KBM-7 (cell line): Measurements from ENCODE around the gene ANXA2.

Experiments used
- DNase-seq: peaks from one replicate; pipeline ENCODE4 v3.0.0-alpha.2; 2015
- in situ Hi-C: fragments of 300-500 bp; cut with MboI; formaldehyde crosslinking; loops from 2 replicates; pipeline ENCODE4 v1.14.3; 2020; ENCODE audit warnings: low sequenced_read_pairs, low pct_unique_long_range_greater_than_20kb, mixed read lengths

ANXA2 gene

DNA sequence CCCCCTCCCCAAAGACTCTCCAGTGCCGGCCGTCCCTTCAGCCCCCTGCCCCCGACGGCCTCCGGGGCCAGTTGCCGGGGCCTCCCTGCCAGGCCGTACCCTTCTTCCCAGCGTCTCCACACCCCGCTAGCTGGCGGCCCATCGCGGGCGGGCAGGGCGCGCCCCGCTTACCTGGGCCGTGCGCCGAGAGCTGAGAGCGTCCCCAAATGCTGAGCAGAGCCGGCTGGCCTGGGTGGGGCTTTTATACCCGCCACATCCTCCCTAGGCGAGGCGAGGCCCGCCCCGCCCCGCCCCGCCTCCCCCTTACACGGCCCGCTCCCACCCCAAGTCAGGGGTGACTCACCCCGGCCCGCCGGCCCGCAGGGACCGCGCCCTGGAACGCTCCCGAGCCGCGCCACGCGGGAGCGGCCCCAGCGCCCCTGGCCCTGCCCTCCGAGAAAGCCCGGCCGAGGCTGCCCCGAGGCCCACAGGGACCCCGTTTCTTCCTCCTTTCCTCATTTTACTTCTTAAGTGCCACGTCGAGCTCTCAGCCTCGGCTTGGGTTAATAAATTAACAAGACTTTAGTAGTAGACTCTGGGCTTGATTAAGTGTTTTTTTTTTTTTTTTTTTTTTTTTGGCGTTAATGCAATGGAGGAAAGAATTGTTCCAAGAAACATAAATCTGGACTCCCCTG, at the start of gene ANXA2:
Gene ANXA2 (minus strand): TSS at position 215 of the 674 bp plus-strand sequence. CDS start 11,911 bp downstream, outside the sequence.
- in situ Hi-C loops = no loop called here
- DNase-seq = peak; percentile 71

DNA sequence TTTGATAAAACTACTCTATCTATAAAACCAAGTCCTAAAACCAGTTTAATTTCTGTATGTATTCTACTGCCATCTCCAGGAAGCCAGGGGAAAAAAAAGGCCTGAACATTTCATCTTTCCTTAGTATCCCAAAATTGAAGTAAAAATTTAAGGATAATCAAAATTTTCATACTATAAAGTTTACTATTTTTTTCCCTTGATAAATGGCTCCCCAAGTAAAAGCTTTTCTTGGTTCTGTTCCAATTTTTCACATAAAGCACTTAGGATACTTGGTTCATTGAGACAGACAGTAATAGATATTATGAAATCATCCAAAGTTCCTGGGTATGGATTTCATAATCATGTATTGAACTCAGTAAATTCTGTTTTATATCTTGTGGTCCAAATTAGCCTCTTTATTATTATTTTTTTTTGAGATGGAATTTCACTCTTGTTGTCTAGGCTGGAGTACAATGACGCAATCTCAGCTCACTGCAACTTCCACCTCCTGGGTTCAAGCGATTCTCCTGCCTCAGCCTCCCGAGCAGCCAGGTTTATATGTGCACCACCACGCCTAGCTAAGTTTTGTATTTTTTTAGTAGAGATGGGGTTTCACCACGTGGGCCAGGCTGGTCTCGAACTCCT, 46.6 kb upstream of the ANXA2 start:
- in situ Hi-C loops = no loop called here

DNA sequence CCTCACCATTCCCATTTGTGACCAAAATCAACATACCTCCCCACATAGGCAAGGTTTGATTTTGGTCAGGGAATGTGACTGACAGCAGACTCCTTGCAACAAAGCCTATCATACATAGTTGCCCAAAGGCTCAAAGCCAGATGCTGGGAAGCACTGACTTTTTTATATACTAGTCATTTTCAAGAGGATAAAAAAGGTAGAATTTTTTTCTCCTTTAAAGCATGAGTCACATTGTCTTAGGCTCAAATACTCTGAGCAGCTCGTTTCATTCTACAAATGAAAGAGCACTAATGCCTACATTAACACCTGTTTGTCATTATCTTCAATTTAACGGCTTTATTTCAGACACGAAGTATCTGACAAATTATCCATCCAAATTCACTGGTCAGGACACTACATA, 45.0 kb upstream of the ANXA2 start:
- in situ Hi-C loops = no loop called here

More for the DNA sequence above, 46.6 kb upstream of the ANXA2 start:
- no peak for DNase-seq

DNA sequence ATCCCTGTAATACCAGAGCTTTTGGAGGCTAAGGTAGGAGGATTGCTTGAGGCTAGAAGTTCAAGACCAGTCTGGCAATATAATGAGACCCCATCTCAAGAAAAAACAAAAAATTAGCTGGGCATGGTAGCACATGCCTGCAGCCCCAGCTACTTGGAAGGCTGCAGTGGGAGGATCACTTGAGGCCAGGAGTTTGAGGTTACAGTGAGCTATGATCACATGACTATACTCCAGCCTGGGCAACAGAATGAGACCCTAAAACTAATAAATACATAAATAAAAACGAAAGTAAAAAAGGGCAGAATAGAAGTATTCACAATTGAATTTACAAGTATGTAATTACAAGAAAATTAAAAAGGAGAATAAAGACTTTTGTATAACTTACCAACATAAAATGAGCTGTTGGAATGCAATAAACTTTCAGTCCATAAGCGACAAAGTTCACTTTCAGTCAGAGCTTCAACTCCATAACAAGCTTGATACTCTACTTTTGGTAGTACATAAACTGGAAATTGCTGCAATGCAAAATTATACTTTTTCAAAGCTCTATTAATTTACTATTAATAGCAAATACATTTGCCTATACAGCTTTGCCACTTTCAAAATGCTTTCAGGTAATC, 44.4 kb upstream of the ANXA2 start:
- DNase-seq = no peak
- in situ Hi-C loops = no loop called here

More for the DNA sequence above, 45.0 kb upstream of the ANXA2 start:
- DNase-seq = no peak

DNA sequence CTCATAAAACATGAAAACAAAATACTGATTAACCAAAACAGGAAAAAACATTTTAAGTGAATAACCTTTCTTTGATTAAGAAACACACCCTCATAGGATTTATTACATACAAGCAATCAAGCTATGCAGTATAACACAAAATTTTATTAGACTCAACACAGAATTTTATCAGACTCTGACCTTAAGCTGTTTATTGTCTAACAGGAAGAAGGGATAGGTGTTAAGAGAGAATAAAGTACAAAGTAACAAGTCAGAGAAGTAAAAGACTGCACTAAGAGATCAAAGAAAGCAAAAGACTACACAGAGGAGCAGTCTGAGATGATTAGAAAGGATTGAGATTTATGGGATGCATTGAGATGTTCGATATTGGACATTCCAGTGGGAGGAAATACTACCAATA, 43.5 kb upstream of the ANXA2 start:
- no peak for DNase-seq
- in situ Hi-C loops = no loop called here

DNA sequence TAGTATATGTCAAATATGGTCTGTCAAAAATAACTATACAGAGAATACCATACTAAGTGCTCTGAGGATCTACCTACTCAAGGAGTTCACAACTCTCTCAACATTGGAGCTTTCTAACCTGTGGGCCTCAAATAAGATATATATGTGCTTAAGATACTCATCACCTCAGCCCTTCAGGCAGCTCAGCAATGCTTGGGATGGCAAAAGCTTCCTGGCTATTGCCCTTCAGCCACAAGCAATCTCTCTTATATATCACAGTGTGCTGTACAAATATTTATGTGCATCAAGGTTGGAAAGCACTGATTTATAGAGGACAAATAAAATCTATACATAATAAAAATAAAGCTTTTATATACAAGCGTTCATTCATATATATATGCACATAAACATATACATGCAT, 40.9 kb upstream of the ANXA2 start:
- no peak for DNase-seq
- in situ Hi-C loops = no loop called here

DNA sequence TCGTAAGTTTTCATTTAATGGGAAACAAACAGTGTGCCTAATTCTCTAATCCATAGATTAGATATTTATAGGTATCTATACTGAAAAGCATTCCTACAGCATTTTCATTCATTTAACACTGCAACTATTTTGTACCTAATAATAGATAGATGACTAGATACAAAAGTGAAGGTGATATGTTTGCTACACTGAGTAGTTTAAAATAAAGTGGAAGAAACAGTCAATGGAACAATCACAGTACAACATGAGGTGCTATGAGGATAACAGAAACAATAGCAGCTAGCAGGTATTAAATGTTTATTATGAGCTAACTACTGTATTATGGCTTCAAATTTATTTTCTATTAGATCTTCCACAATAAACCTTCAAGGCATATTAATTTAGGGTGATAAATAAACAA, 31.1 kb upstream of the ANXA2 start:
- DNase-seq = no peak
- in situ Hi-C loops = no loop called here

DNA sequence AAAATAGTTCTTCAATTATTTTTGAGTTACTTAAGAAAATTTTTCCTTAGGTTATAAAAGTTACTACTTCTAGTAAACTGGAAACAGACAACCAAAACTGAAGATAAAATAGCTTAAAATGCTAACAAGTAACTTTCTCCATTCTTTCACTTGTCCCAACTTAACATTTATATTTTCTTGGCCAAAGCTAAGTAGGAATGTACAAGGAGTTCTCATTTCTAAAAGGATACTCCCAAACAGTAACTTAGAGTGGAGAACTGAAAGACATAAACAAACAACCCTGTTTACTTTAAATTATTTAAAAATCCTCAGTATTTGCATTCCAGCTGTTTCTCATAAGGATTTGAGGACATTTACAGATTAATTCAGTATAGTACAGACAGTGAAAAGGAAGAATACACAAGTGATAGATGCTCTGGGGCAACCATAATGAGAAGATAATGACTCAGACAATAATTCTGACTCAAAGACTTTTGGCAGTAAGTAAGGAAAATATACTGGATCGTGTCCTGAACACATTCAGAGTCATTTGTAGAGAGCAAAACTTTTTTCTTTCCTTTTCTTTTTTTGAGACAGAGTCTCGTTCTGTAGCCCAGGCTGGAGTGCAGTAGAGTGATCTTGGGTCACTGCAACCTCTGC, 29.2 kb upstream of the ANXA2 start:
- DNase-seq = no peak
- in situ Hi-C loops = no loop called here

DNA sequence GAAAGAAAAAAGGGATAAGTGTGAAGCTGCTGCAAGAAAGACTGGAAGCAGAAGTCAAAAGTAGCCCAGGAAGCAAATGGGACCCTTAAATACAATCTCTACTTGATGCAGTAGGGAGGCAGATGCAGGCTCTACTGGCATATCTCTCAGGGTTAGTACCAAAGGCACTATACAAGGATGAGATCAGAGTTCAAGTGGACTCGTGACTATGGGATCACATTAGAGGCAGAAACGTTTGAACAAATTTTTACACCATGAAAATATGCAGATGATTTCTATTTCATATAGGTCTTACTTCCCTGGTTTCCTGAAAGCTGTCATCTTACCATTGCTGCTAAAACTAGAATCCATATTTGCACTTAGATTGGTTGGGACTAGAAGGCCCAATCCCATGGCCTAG, 27.7 kb upstream of the ANXA2 start:
- DNase-seq = no peak
- in situ Hi-C loops = no loop called here

DNA sequence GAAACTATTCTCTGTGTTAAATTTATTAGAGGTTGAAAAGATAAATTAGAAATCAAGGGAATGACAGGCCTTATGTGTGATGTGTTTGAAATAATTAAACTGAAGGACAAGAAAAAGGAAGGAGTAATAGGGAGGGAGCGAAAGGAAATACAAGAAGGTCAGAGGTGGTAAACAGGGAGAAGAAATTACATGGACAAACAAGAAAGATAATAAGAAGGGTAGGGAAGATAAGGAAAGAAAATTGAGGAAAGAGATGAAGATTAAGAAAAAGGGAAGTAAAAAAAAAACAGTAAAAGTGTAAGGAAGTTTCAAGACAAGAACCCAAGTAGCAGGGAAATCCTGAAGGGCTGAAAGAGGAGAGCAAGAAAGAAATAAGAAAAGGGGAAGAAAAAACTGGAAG, 26.2 kb upstream of the ANXA2 start:
- peak; percentile 28 for DNase-seq
- in situ Hi-C loops = no loop called here

DNA sequence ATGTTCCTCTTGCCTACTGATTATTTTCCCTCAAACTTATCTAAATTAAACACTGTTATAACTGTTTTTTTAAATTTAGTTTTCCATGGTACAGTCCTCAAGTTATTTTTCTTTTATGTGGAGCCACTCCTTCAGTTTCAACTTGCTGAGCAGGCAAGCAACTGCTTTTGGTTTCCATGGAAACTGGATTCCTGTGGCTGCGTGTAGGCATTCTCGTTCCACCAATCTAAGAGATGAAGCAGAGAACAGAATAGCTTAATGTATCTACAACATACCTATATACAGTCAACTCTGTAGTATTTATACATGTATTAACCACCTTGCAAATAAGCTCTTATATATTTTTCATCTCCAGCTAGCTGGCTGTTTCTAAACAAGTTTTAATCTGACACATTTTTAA, 25.8 kb upstream of the ANXA2 start:
- in situ Hi-C loops = no loop called here
- DNase-seq = peak; percentile 35

DNA sequence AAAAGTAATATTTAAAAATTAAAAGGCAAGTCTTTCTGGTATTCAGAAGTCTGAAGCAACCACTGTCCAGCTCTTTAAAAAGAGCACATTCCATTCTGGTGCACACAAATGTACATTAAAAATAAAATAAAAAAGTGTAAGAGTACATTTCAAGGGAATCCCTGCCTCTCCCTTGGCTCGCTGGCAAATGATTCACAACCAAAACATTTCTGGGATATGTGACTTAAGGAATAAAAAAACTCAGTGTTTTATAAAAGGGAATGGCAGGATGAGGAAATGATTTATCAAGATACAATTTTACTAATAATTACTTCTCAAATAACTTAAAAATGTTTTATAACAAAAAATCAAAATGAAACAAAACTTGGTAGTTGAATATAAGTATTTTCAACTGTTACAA, 23.8 kb upstream of the ANXA2 start:
- in situ Hi-C loops = no loop called here
- no peak for DNase-seq

DNA sequence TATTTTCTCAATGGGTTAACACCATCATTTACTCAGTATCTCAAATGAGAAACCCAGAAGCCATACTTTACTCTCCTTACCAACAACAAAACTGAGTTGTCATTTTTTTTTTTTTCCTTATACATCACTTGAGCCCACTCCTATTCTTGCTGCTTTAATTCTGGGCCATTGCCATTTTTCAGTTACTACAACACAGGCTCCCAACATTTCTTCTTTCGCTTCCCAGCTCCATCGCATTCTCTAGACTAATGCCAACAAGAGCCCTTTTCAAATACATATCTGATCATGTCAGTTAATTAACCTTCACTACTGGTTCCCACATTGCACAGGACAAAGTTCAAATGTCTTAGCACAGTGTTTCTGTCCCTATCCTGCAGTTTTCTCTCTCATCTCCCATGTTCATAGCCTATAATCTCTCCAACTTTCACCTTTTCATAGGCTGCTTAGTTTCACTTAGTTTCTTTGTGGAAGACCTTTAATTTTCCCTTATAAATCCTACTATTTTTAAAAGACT, 22.5 kb upstream of the ANXA2 start:
- in situ Hi-C loops = no loop called here
- DNase-seq = no peak

DNA sequence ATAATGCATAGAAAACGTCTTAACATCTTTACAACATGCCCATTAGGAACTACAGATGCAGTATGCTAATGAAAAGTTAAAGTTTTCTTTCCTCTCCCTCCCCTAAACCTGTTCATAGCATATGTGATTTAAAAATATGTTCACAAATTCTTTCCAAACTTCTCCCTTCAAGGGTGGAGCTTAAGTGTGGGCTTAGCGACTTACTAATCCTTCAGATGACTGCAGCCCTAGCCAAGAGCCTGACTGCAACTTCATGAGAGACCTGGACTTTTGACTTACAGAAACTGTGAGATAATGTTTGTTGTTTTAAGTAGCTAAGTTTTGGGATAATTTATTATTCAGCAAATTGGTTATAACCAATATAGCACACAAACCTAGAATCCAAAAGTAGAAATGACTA, 22.0 kb upstream of the ANXA2 start:
- DNase-seq = no peak
- in situ Hi-C loops = no loop called here

DNA sequence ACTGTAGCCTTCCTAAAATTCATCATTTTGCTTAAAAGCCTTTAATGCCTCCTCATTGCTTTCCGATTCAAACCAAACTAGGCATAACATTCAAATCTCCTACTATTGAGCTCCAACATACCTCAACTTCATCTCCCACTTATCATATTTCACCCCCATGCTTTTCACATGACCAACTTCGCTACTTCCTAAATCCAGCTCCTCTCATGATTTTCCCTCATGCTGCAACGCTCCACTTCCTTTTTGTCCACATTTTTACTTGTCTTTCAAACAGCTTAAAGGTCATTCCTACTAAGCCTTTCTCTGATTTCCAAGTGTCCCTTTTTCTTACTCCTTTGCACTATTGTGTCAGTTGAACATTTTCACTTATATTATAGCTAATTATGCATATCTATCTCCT, 20.3 kb upstream of the ANXA2 start:
- in situ Hi-C loops = no loop called here
- DNase-seq = no peak

DNA sequence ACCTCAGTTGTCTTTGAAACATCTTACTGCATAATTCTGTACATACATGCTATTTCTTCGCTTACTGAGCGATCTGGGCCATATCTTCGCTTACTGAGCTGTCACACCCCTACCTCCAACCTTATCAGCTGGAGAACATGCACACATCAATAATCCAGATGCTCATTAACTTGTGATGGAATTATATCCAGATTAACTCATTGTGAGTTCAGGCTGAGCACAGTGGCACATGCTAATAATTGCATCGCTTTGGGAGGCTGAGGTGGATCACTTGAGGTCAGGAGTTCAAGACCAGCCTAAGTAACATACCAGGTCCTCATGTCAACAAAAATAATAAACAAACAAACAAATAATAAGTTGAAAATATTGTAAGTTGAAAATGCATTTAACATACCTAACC, 19.3 kb upstream of the ANXA2 start:
- DNase-seq = no peak
- in situ Hi-C loops = no loop called here

DNA sequence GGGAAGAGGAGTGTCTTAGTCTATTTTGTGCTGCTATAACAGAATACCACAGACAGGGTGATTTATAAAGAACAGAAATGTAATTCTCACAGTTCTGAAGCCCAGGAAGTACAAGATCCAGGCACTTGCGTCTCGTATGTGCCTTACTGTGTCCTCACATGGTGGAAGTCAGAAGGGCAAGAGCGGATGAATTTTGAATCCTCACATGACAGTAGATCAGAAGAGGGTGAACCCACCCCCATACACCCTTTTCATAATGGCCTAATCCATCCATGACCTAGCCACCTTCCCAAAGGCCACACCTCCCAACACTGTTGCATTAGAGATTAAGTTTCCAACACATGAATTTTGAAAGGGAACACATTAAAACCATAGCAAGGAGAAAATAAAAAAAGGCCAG, 18.7 kb upstream of the ANXA2 start:
- no peak for DNase-seq

DNA sequence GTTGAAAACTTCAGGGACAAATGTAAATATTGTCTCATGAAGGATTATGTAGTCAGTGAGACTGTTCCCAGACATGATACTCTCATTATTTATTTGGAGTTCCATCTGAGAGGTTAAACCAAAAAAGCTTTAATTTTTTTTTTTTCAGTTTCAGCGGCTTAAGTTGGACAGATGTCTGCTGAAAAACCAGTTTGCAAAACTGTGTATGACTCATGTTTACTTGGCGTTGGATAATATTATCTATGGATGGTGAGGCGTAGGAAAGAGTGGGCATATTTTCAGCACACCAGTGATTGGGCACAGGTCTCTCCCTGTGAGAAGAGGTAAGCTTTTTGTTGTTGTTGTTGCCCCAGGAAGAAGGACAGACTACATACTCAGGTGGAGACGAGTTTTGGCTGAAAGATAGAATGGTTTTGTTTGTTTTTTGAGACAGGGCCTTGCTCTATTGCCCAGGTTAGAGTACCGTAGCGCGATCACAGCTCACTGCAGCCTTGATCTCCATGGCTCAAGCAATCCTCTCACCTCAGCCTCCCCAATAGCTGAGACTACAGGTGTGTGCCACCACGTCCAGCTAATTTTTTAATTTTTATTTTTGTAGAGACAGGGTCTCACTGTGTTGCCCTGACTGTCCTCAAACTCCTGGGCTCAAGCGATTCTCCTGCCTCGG, 16.4 kb upstream of the ANXA2 start:
- in situ Hi-C loops = no loop called here
- DNase-seq = no peak

More for the DNA sequence above, 18.7 kb upstream of the ANXA2 start:
- in situ Hi-C loops = no loop called here

DNA sequence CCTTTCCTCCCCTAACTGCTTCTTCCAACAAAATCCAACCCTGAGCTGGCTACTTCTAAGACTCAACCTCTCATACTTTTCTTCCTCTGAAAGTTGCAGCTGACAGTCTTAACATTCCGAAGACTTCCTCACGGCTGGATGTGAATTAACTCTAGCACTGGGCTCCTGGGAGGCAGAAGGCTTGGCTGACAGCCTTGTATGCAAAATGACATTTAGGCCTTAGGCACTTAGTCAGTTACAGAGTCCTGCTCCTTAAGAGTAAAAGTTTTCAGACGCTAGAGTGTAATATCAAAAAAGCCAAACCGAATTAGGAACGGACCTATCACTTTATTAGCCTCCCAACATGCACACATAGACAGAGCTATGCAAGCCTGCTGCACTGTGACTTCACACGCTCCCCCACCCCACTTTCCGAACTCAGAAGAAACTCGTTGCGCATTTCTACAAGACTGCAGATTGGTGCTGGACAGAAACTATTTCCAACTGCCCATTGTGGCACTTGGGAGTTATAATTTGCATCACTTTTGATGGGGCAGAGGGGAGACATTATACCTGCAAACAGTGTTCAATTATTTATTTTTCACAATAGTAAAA, 15.5 kb upstream of the ANXA2 start:
- in situ Hi-C loops = no loop called here
- DNase-seq = no peak
